ENCODE measurements around the gene EYA3. TPM values are rescaled to one million over a fixed set of nuclear protein-coding genes. Genes with fewer than 3 reads are reported as not detected.

The EYA3 gene
- total and polyA plus RNA-seq, 10 of the 15 experiments (the other 5 are each of a cell fraction or from before 2014, with no cell fraction given) = 13.0 to 46.6 (median 23.4) TPM

- TF ChIP-seq EGR1 (IDR thresholded peaks at IDR 0.05; ENCODE audit: borderline replicate concordance in 1 of 2, low read depth in 2 of 2, low read length in 2 of 2) (no peak), EP300 (IDR thresholded peaks at IDR 0.05; ENCODE audit: borderline replicate concordance in 1 of 2, control insufficient read depth in 1 of 2, low read depth in 2 of 2, low read length in 2 of 2) (no peak), HCFC1 (IDR thresholded peaks at IDR 0.05; ENCODE audit: low read length) (no peak)
Observed at GRCh38 chr1:27979151-27979858, 109.1 kb downstream of the EYA3 start (continued).

GRCh38 chr1:27974417-27974781 lies 114.0 kb downstream of the EYA3 start:
- CTCF ChIA-PET = interaction anchor here (0.6 to 1.8 kb wide), 5 partner anchors 22 to 235 kb away, joined by 3 to 5 read pairs (median 4); partner anchors contain the start of gene STX12
- Histone ChIP-seq H2AFZ (ENCODE audit: control insufficient read depth, low read depth, low read length) (no peak overlapping the region), H3K36me3 (ENCODE audit: control insufficient read depth in 2 of 2, insufficient read depth in 2 of 2, low read length in 1 of 2) (peaks cover 4 to 9% of the 10 kb centered on the region in 2 experiments; a peak in 3 of 4 replicates), H3K27me3 (replicated peaks in 1 of 2; ENCODE audit: control insufficient read depth in 2 of 2, insufficient read depth in 2 of 2, low read length in 1 of 2) (no peaks in the 10 kb centered on the region), H3K9me3 (replicated peaks; ENCODE audit: control insufficient read depth, insufficient read depth, low read length) (no peaks in the 10 kb centered on the region), H4K20me1 (ENCODE audit: control insufficient read depth, insufficient read depth) (no peaks in the 10 kb centered on the region), H3K4me1 (ENCODE audit: control insufficient read depth, insufficient read depth, low read length) (peaks cover 3% of the 10 kb centered on the region), H3K9ac (ENCODE audit: control insufficient read depth, insufficient read depth, low read length) (no peak overlapping the region), H3K4me3 (no peak overlapping the region), H3K27ac (ENCODE audit: control insufficient read depth, insufficient read depth) (no peak overlapping the region), H3K79me2 (ENCODE audit: control insufficient read depth, insufficient read depth, low read length) (no peaks in the 10 kb centered on the region), H3K4me2 (ENCODE audit: control insufficient read depth, insufficient read depth) (no peak overlapping the region)
- no TSS peak for BruUV-seq (replicated peaks)
- DNase-seq (ENCODE audit: low read depth, low spot score) (no peak), FAIRE-seq (no peak), ATAC-seq (no peak)
- TF ChIP-seq CHD2 (IDR thresholded peaks at IDR 0.05; ENCODE audit: borderline replicate concordance, low read depth, low read length) = no peak
- intact Hi-C loops (cut with micrococcal nuclease; ENCODE audit: unreplicated experiment) = no loop called here
- SMC1A ChIA-PET (ENCODE audit: uncharacterized antibody, unreplicated experiment) = interaction anchor here (0.8 to 1.9 kb wide), 7 partner anchors 10 to 118 kb away, joined by 3 to 7 read pairs (median 4); partner anchors contain the start of gene XKR8
- in situ Hi-C loops (cut with MboI) = no loop called here
- POLR2A ChIA-PET = interaction anchor here (0.6 kb wide), 2 partner anchors 16 to 192 kb away, joined by 3 read pairs; no protein-coding TSS in a partner anchor
- RAD21 ChIA-PET (ENCODE audit: unreplicated experiment) = interaction anchor here (0.8 to 2.1 kb wide), 5 partner anchors 15 to 249 kb away, joined by 3 to 9 read pairs (median 3); partner anchors contain the start of genes FAM76A, SMPDL3B and XKR8
